Gastrocnemius medialis (tissue), 4 donors: ENCODE results near the gene RNASE1.

Experiments
- CTCF ChIP-seq, 5 experiments: fragments of 450-650 bp in 3 of 5; fragments of 200-600 bp in 2 of 5; sonication (generic) in 2 of 5; IDR thresholded peaks in 4 of 5; conservative IDR thresholded peaks in 1 of 5; 1 replicate in 4 of 5; 2 replicates in 1 of 5; pipeline ENCODE4 v1.5.1; 2016 to 2019; ENCODE audit warnings: antibody characterized with exemption in 5 of 5, mild to moderate bottlenecking in 3 of 5, moderate library complexity in 3 of 5
- POLR2A ChIP-seq, 2 donors: fragments of 450-650 bp; IDR thresholded peaks; one replicate each; pipeline ENCODE4 v1.6.1; 2017; ENCODE audit warnings: antibody characterized with exemption in 2 of 2, mild to moderate bottlenecking in 2 of 2, moderate library complexity in 2 of 2

GRCh38 chr14:20792556-20792955 is 10.1 kb downstream of the RNASE1 start:
- no peak for TF ChIP-seq CTCF (IDR thresholded peaks at IDR 0.05 in 4 of 5, conservative IDR thresholded peaks at IDR 0.05 in 1 of 5)
- no peak for TF ChIP-seq POLR2A (IDR thresholded peaks at IDR 0.05)
